GM12873 (cell line): ENCODE data around the gene DDX25.

Source experiments
- TF ChIP-seq, protein P1 (sequence below): IDR thresholded peaks from 2 replicates; pipeline ENCODE4 v1.5.1; 2012; ENCODE audit warnings: low read depth, mild to moderate bottlenecking, moderate library complexity, low read length, control low read depth; ENCODE audit not compliant: insufficient read depth; ENCODE audit errors: missing control alignments

The DDX25 gene

GRCh38 chr11:125918140-125918840, 14.0 kb downstream of the DDX25 start:
- TF ChIP-seq, protein P1, sequence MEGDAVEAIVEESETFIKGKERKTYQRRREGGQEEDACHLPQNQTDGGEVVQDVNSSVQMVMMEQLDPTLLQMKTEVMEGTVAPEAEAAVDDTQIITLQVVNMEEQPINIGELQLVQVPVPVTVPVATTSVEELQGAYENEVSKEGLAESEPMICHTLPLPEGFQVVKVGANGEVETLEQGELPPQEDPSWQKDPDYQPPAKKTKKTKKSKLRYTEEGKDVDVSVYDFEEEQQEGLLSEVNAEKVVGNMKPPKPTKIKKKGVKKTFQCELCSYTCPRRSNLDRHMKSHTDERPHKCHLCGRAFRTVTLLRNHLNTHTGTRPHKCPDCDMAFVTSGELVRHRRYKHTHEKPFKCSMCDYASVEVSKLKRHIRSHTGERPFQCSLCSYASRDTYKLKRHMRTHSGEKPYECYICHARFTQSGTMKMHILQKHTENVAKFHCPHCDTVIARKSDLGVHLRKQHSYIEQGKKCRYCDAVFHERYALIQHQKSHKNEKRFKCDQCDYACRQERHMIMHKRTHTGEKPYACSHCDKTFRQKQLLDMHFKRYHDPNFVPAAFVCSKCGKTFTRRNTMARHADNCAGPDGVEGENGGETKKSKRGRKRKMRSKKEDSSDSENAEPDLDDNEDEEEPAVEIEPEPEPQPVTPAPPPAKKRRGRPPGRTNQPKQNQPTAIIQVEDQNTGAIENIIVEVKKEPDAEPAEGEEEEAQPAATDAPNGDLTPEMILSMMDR, result no peak

GRCh38 chr11:125921042-125921441, 16.7 kb downstream of the DDX25 start:
- TF ChIP-seq, protein P1, result no peak

GRCh38 chr11:125922156-125922555, 17.8 kb downstream of the DDX25 start:
- TF ChIP-seq, protein P1, result no peak

GRCh38 chr11:125923012-125923579, 18.8 kb downstream of the DDX25 start:
- TF ChIP-seq, protein P1, result peak; percentile 84

DNA sequence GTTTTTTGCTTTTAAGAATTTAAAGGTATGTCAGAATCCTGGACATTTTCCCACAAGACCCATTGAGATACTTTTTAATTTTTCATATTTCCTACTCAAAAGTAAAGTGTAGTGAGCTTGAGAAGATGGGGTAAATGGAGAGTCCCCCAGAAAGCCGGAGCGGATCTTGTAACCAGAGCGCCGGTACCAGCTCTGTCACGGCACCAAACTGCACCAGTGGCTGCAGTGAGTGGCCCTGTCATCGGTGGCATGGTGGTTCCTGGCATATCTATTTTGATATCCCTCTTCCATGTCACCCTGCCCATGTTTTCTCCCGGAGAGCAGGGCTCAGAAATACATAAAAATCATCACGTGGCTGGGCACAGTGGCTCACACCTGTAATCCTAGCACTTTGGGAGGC, 19.3 kb downstream of the DDX25 start:
- TF ChIP-seq, protein P1, result no peak

GRCh38 chr11:125924384-125925007, 20.2 kb downstream of the DDX25 start:
- TF ChIP-seq, protein P1, result no peak

DNA sequence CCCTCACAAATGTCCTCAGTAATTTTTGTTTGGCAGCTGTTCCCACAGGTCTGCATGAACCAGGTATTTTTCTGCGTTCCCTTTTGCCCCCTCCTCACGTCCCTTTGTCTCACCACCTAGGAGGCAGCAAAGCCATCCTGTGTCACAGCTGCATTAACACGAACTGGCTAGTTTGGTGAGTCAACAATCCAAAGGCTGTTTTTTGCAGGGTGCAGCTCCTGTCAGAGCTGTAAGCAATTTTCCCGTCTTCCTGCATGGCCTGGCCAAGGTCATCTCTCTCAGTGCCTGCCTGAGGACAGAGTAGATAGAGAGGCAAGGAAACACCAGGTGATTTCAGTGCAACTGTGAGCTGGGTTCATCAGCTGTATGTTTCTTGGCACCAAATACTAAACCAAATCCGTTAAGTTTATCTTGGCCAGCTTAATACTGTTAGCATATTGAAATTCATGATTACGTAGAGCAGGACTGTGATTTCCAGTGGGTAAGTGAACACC, 21.0 kb downstream of the DDX25 start:
- TF ChIP-seq, protein P1, result no peak
